HG02938 (cell line): Measurements from ENCODE around the gene MEMO1.
"Not testable (repeated sequence)": the region's sequence is repeated elsewhere in the genome, so short reads cannot be mapped to it uniquely, and the experiment has no call there.

ENCODE experiments used
- ATAC-seq: cut with Tn5 transposase; IDR thresholded peaks from one replicate; pipeline ENCODE4 v1.9.1; 2021; ENCODE audit warnings: mild to moderate bottlenecking, moderate library complexity; ENCODE audit not compliant: unreplicated experiment

Gene MEMO1

GRCh38 chr2:31919499-31919898 lies 91.3 kb downstream of the MEMO1 start:
- no peak for ATAC-seq

GRCh38 chr2:31909661-31910060 lies 101.1 kb downstream of the MEMO1 start:
- no peak for ATAC-seq

- ATAC-seq, result not testable (repeated sequence)
These were observed 103.3 kb downstream of the MEMO1 start for GRCh38 chr2:31907491-31907890.

- ATAC-seq, result no peak
These were observed 107.6 kb downstream of the MEMO1 start for GRCh38 chr2:31903109-31903780.

GRCh38 chr2:31901900-31902299 lies 108.9 kb downstream of the MEMO1 start:
- ATAC-seq, result no peak

DNA sequence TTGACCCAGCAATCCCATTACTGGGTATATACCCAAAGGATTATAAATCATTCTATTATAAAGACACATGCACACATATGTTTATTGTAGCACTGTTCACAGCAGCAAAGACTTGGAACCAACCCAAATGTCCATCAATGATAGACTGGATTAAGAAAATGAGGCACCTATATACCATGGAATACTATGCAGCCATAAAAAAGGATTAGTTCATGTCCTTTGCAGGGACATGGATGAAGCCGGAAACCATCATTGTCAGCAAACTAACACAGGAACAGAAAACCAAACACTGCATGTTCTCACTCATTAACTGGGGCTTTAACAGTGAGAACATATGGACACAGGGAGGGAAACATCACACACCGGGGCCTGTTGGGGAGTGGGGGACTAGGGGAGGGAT lies 110.7 kb downstream of the MEMO1 start:
- ATAC-seq, result not testable (repeated sequence)

DNA sequence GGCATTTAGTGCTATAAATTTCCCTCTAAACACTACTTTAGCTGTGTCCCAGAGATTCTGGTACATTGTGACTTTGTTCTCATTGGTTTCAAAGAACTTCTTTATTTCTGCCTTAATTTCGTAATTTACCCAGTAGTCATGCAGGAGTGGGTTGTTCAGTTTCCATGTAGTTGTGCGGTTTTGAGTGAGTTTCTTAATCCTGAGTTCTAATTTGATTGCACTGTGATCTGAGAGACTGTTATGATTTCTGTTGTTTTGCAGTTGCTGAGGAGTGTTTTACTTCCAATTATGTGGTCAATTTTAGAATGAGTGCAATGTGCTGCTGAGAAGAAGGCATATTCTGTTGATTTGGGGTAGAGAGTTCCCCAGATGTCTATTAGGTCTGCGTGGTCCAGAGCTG lies 112.5 kb downstream of the MEMO1 start:
- not testable (repeated sequence) for ATAC-seq

DNA sequence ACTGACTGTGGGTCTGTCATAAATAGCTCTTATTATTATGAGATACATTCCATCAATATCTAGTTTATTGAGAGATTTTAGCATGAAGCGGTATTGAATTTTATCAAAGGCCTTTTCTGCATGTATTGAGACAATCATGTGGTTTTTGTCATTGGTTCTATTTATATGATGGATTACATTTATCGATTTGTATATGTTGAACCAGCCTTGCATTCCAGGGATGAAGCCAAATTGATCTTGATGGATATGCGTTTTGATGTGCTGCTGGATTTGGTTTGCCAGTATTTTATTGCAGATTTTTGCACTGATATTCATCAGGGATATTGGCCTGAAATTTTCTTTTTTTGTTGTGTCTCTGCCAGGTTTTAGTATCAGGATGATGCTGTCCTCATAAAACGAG lies 113.5 kb downstream of the MEMO1 start:
- not testable (repeated sequence) for ATAC-seq

GRCh38 chr2:31896293-31896692 lies 114.5 kb downstream of the MEMO1 start:
- no peak for ATAC-seq

- ATAC-seq, result no peak
These were observed 116.2 kb downstream of the MEMO1 start for GRCh38 chr2:31894656-31895055.

GRCh38 chr2:31893094-31893493 lies 117.7 kb downstream of the MEMO1 start:
- ATAC-seq, result no peak

DNA sequence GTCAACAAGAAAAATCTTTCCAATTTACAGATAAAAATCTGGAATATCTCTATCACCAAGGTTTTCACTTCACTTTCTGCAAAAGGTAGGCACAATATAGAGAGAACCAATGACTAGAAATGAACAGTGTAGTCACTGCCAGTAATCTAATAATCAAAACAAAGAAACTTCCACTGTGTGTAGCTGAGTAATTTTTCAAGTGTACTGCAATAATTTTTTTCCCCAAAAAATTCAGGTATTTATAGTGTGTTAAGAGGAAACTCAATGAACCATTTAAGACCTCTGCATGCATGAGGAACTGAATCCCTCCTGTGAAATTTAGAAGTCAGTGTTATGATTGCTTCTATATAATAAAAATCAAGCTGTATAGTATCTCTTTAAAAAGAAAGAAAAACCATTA lies 121.8 kb downstream of the MEMO1 start:
- no peak for ATAC-seq

- no peak for ATAC-seq
These were observed 122.3 kb downstream of the MEMO1 start for GRCh38 chr2:31888550-31888949.

DNA sequence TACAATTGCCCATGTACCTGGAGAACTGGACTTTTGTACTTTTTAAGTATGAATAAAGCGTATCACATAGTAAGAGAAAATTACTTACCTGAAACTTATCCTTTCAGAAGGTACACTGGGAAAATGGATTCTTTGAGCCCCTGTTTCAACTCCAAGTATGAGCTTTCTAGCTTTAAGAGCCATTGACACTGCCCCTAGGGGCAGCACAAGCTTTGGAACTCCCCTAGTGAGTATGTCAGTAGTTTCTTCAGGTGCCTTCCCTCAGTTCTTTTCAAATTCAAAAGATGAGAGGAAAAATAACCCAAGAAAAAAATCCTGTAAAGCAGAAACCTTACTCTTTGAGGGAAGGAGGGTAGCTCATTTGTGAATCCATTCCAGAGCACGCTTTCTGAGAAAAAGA lies 124.1 kb downstream of the MEMO1 start:
- ATAC-seq, result no peak

DNA sequence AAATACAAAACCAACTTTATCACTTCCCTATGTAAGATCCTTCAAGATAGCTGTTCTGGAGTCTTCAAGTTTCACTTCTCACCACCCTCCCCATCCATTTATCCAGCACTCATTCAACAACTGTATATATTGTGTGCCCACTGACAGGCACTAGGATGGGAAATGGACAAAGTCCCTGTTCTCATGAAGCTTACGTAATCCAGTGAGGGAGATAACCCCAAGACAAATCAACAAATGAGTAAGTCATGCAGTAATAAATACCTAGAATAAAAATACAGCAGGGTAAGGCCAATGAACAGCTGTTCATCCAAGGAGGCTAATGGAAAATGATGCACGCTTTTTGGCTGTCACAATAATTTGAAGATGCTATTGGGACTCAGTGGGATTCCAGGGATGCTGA lies 133.8 kb downstream of the MEMO1 start:
- no peak for ATAC-seq

GRCh38 chr2:31874071-31874470 lies 136.7 kb downstream of the MEMO1 start:
- ATAC-seq, result no peak

- no peak for ATAC-seq
These were observed 145.6 kb downstream of the MEMO1 start for GRCh38 chr2:31865215-31865614.

- ATAC-seq, result no peak
These were observed 146.9 kb downstream of the MEMO1 start for GRCh38 chr2:31863867-31864266.

DNA sequence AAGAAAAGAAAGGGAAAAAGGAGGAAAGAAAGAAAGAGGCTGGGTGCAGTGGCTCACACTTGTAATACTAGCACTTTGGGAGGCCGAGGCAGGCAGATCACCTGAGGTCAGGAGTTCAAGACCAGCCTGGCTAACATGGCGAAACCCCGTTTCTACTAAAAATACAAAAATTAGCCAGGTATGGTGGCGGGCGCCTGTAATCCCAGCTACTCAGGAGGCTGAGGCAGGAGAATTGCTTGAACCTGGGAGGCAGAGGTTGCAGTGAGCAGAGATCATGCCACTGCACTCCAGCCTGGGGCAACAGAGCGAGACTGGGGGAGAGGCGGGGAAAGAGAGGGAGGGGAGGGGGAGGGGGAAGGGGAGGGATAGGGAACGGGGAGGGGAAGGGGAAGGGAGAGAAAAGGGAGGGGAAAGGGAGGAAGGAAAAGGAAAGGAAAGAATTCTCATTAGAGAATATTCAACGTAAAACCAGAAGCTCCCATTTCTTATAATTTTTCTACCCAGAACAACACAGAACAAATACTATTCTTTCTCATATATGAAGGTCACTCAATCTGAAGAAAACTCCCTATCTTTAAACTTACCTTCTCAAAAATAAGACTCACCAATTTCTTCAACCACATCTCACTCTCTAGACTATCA lies 147.7 kb downstream of the MEMO1 start:
- ATAC-seq, result not testable (repeated sequence)

DNA sequence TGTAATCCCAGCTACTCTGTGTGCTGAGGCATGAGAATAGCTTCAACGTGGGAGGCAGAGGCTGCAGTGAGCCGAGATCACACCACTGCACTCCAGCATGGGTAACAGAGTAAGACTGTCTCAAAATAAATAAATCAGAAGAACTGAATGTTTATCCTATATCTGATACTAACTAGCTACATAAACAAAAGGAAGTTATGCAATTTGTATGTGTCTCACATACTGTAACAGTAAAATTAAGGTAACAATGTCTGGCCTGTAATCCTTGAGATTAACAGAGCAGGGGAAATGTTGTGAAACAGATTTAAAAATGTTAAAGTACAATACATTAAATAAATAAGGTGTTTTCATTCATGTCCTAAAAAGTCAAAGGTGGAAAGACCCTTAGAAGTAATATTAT lies 150.8 kb downstream of the MEMO1 start:
- ATAC-seq, result no peak

- no peak for ATAC-seq
These were observed 157.3 kb downstream of the MEMO1 start for GRCh38 chr2:31853521-31853920.

DNA sequence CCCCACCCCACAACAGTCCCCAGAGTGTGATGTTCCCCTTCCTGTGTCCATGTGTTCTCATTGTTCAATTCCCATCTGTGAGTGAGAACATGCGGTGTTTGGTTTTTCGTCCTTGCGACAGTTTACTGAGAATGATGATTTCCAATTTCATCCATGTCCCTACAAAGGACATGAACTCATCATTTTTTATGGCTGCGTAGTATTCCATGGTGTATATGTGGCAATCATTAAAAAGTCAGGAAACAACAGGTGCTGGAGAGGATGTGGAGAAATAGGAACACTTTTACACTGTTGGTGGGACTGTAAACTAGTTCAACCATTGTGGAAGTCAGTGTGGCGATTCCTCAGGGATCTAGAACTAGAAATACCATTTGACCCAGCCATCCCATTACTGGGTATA lies 168.7 kb downstream of the MEMO1 start:
- ATAC-seq, result not testable (repeated sequence)

DNA sequence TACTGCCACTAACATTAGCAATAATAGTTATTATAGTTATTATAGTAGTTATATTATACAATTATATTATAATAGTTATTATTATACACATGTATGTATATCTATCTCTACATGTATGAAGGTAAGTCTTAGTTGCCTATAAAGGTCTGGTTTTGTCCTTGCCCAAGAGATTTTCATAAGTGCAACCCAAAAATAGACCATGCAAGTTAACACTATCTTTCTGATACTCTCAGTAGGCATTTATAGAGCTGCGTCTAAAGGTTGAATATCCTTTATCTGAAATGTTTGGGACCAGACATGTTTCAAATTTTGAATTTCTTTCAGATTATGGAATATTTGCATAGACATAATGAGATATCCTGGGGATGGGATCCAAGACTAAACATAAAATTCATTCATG lies 175.4 kb downstream of the MEMO1 start:
- no peak for ATAC-seq
